ENCODE data around the gene MT4.
A peak's percentile ranks its signal among the peaks of the same experiment; 100 is the strongest.

MT4 gene

DNA sequence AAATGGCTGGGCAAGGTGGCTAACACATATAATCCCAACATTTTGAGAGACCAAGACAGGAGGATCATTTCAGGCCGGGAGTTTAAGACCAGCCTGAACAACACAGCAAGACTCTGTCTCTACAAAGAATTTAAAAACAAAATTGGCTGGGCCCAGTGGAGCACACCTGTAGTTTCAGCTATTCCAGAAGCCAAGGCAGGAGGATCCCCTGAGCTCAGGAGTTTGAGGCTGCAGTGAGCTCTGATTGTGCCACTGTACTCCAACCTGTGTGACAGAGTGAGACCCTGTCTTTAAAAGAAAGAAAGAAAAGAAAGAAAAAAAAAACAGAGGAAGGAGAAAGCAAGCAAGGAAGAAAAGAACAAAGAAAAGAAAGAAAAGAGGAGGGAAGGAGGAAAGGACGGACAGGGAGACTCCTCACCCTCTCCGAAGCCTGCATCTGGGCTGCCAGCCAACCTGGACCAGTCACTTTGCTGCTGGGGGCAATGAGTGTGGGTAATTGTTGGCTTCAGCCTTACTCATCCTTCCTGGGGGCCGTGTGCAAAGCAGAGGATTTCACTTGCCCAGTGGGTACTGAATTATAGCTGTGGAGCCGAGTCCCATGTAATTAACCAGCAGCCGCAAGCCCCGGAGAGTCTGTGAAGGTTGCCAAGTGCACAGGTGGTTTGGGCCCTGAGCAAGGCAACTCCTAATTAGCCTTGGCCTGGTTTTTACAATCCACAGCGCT, 6.7 kb upstream of the MT4 start:
- peak; percentile 66 for DNase-seq (ENCODE audit: low read depth)

DNA sequence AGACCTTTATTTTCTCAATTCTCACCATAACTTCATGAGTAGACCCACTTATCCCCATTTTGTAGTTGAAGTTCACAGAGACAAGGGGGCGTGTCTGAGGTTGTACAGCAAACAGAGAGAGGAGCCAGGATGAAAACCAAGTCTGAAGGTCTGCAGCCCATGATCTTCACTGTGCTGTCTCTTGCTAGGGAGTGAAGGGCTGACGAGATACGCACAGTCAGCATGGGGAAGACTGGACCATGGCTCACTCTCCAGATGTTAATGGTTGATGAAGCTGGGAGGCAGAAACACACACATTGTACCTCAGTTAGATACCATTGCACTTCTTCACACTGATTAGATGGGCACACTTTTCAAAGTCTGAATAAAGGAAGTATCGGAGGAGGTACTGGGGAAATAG, 5.8 kb upstream of the MT4 start:
- DNase-seq (ENCODE audit: low read depth): no peak

DNA sequence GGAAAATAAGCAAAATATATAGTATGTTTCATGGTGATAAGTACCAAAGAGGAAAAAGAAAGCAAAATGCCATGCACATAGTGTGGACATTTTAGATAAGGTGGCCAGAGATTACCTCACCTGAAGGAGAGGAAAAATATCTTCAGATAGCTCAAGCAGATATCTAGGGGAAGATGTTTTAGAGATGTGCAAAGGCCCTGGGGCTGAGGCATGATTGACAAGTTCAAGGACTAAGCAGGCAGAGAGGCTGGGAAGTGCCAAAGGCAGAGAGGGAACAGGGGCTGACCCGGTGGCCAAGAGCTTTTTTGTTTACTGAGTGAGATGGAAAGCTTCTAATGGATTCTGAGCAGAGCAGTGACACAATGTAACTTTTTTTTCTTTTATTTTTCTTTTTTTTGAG, 4.4 kb upstream of the MT4 start:
- no peak for DNase-seq (ENCODE audit: low read depth)

DNA sequence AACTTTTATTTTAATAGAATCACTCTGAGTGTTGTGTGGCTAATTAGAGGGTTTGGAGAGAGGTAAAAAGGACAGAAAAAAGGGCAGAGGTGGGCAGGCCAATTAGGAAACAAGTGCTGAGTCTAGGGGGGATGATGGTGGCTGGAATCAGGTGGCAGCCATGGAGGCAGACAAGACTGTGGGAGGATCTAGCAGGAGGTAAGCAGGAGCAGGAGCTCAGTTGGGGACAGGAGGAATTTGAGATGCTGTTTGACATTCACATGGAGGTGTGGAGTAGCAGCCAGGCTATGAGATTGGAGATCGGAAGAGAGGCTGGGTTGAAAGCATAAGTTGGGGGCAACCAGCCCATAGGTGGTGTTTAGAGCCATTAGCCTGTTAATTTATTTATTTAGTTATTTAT, 3.7 kb upstream of the MT4 start:
- no peak for DNase-seq (ENCODE audit: low read depth)

DNA sequence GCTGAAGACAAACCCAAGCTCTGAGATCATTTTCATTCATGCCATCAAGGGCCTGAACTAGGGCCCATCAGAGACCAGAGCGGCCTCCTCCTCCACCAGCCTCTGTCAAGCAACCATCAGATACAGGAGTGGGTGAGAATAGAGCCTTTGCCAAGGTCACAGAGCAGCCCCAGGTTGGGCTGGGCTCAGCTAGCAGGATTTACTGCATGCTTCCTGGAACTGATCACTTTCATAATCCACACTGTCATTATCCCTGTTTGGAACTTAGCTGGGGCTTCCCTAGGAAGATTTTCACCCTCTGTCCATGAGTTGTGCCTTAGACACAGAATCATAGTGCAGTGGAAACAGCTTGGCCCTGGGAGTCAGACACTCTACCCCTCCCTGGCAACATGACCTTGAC, 5.1 kb downstream of the MT4 start:
- DNase-seq (ENCODE audit: low read depth): no peak

DNA sequence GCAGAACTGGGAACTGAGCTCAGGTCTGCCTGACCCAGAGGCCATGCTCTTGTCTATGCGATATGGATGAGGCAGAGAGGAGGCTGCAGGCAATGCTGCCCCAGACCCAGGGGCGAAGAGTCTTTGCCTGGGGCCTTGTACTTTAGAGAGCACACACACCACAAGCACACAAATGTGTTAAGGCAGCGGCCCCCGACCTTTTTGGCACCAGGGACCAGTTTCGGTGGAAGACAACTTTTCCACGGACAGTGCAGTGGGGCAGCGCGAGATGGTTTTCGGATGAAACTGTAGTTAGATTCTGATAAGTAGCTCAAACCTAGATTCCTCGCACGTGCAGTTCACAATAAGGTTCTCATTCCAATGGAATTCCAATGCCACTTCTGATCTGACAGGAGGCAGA, 6.7 kb downstream of the MT4 start:
- DNase-seq (ENCODE audit: low read depth): no peak

DNA sequence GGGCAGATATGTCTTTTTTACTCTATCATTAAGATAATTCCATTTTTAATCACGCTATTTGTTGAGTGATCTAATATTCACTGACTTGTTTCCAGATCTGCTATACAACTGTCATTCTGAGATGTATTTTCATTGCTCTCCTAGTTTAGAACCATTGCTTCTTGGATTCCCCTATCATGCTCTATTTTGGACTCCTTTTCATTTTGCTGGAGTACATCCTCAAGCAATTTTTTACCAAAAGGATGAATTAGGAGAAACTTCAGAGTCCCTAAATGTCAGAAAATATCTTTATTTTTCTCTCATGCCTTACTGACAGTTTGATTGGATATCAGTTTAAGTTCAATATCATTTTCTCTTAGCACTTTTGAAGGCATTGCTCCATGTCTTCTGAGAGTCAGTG, 9.8 kb downstream of the MT4 start:
- no peak for DNase-seq (ENCODE audit: low read depth)

DNA sequence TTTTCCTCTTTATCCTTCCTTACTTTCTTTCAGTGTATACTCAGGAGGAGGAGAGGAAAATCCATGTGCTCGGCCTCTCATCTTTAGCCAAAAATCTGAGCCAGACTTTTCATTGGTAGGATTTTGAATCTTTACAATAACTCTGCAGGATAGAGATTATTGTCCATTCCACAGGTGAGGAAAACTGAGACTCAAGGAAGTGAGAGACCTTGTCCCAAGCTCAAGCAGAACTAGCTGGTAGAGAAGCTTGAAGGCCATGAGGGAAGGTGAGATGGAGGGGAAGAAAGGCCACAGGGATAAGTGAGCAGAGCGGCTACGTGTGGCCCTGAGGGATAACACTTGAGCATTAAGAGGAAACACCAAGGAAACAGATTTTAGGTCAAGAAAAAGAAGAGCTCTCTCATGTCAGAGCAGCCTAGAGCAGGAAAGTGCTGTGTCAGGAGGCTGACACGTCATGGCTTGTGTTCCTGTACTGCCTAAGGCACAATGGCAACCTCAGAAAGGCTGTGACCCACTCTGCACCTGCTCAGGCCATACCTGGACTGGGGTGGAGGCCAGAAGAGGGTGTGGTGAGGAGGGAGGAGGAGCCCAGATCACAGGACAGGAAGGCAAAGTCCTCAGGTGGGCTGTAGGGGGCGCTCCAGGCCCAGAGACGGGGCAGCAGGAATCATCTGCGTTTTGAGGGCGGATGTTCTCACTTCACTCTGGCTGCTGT, 11.9 kb downstream of the MT4 start:
- DNase-seq (ENCODE audit: low read depth): peak; percentile 65

DNA sequence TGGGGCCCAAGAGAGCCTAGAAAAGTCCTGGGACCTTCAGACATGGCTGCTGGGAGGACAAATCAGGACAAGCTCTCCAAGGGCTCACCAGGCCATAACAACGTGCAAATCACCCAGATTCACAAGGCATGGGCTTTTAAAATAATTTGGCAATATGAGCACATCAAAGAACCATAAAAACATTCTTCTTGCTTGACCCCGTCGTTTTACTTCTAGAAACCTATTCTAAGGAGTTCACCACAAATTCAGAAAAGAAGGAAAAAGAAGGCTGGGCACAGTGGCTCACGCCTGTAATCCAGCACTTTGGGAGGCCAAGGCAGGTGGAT, 12.4 kb downstream of the MT4 start:
- no peak for DNase-seq (ENCODE audit: low read depth)

DNA sequence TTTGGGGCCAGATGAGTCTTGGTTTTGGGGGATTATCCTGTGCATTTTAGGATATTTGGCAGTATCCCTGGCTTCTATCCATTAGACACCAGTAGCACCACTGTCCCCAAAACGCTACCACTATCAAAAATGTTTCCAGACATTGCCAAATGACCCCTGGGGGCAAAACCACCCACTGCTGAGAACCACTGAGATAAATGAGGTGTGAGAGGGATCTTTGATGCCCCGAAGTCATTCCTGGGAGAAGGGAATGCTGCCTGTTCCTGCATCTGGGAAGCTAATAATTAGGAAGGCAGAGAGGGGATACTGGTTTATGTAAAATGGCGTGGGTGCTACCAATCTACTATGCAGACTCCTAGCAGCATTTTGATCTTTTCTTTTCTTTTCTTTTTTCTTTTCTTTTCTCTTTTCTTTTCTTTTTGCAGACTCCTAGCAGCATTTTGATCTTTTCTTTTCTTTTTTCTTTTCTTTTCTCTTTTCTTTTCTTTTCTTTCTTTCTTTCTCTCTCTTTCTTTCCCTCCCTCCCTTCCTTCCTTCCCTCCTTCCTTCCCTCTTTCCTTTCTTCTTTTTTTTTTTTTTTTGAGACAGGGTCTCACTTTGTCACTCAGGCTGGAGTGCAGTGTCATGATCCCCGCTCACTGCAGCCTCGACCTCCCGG, 15.6 kb downstream of the MT4 start:
- no peak for DNase-seq (ENCODE audit: low read depth)

DNA sequence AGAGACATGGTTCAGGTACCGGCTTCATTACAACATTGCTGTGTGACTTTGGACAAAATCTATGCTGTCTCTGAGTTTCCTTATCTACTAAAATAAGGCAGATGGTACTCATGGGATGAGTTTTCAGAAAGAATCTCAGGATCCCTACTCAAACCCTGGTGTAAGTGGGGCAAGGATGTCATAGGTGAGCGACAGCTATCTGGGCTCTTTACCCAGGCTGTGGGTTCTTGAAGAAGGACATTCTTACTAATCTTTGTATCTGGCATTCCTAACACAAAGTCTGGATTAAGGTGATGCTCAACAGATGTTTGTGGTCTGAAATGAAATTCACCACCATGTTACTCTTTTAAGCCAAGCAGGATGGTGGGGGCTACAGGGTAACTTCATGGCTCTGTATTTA, 18.0 kb downstream of the MT4 start:
- peak; percentile 94 for DNase-seq (ENCODE audit: low read depth)

DNA sequence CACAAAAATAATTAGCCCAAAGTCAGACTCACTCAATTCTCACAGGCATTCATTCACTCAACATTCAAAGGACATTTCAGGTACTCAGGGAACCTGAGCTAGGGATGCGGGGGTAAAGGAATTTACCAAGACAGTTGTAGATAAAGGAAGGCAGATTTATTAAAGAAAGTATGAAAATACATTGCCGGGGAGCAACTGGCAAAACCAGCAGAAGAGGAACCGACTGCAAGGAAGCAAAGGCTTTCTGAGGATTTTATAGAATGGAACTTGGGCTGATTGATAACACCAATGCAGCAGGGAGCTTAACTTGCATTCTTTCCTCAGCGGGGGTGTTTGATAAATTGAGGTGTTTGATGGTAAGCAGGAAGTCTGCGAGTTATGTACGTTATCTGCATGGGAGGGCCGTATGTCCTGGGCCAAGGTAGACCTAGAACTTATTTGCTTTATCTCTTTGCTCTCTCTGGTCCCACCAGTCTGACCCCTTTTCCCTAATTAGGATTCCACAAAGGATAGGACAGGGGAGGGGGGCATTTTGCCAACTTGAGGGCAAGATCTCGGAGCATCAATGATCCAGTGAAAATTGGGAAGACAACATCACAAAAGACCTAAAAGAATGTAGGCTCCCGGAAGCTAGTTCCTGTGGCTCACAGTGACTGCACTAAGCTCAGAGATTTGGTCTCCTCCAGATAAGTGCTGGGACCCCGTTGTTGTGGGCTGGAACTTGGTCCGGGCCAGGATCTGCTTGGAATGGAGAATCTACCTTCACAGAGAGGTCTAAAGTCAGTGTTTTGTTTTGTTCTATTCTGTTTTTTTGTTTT, 18.7 kb downstream of the MT4 start:
- DNase-seq (ENCODE audit: low read depth): peak; percentile 91

DNA sequence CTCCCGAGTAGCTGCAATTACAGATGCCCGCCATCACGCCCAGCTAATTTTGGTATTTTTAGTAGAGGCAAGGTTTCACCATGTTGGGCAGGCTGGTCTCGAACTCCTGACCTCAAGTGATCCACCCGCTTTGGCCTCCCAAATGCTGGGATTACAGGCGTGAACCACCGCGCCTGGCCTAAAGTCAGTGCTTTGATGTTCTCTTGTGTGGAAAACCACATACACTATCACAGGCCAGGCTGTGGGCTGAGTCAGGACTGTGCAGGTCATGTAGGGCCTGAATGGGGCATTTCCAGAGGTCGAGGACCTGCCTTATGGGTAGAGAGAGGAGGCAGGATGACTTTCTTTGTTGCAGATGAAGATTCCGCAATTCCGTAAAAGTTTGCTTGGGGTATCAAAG, 19.4 kb downstream of the MT4 start:
- DNase-seq (ENCODE audit: low read depth): peak; percentile 55

DNA sequence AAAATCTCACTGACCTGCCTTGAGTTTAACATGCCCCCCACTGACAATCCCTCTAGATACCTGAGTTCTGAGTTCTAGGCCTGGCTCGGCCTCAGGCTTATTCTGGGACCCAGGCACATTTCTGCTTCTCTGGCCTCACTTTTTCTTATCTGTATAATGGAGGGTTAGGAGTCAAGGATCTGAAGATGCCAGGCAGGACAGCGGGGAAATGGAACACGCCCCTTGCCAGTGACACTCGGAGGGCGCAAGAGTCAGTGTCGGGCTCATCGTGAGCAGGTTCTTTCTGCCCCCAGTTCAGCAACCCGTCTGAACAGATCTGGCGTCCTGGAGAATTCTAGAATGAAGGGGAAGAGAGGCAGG, 23.9 kb downstream of the MT4 start:
- no peak for DNase-seq (ENCODE audit: low read depth)

DNA sequence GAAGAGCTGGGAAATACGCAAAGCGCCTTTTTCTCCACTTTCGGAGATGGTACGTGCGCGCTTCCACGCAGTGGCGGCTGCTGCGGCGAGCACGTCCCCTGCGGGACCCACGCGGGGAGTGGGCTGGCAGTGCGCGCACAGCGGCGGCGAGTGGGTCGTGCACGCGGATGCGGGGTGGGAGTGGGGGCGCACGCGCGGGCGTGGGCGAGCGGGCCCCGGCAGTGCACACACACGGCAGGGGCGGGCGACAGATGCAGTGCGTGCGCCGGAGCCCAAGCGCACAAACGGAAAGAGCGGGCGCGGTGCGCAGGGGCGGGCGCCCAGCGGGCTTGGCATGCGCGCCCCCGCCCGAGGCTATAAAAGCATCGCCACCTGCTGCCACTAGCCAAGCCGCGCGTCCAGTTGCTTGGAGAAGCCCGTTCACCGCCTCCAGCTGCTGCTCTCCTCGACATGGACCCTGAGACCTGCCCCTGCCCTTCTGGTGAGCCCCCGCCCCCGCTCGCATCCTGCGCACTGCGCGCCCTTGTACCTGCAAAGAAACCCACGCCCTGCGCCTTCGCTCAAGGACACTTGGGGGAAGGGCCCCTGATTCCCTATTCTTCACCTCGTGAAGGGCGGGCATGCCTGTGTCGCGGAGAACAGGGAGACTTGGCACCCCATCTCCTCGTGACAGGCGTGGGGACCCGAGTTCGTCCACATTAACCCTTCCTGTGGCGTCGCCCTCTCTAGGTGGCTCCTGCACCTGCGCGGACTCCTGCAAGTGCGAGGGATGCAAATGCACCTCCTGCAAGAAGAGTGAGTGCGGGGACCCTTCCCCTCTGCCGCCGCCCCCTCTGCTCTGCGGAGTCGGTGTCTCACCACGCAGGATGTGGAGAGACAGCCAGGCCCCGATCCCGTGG, 24.5 kb downstream of the MT4 start, which contains the start of gene MT3:
TSS of gene MT3 (plus strand) at position 388 of the 899 bp plus-strand sequence. CDS start at position 451, 63 bp downstream.
- no peak for DNase-seq (ENCODE audit: low read depth)

DNA sequence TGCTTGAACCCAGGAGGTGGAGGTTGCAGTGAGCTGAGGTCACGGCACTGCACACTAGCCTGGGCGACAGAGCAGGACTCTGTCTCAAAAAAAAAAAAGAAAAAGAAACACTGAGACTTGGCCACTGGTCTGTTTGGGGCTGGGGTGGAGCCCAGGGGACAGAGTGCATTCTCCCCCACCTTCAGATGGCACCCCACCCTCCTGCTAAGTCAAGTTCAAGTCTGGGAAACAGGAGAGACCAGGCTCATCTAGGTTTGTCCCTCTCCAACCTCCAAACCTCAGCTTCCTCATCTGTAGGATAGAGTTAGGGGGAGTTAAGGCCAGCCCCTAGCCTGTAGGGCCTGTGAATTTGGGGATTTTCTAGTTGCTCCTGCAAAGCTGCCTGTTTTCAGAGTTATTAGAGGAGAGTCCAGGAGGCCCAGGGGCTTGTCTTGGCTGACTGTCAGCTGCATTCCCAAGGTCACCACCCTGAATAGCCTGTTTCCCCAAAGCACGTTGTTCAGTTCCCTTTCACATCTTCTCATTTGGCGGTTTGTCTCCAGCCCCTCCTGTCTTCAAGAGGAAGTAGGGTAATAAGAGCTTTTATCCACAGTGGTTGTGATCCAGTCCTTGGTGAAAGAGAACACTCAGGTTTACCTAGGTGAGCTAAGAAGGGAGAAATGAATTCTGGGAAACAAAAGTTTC, 26.6 kb downstream of the MT4 start:
- peak; percentile 24 for DNase-seq (ENCODE audit: low read depth)

DNA sequence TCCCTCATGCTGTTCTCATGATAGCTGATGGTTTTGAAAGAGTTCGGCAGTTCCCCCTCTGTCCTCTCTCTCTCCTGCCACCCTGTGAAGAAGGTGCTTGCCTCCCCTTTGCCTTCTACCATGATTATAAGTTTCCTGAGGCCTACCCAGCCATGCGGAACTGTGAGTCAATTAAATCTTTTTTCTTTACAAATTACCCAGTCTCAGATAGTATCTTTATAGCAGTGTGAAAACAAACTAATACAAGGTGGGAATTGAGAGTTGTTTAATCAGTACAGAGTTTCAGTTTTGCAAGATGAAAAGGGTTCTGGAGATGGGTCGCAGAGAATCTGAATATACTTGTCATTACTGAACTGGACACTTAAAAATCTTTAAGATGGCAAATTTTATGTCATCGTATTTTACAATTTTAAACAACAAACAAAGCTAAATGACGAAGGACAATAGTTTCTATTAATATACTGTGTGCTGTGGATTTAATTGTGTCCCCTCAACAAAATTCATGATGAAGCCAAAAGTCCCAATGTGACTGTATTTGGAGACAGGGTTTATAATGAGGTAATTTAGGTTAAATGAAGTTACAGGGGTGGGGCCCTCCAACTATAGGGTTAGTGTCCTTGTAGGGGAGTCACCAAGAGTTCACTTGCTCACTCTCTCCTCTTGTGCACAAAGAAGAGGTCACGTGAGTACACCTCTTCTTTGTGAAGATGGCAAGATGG, 28.9 kb downstream of the MT4 start:
- no peak for DNase-seq (ENCODE audit: low read depth)

DNA sequence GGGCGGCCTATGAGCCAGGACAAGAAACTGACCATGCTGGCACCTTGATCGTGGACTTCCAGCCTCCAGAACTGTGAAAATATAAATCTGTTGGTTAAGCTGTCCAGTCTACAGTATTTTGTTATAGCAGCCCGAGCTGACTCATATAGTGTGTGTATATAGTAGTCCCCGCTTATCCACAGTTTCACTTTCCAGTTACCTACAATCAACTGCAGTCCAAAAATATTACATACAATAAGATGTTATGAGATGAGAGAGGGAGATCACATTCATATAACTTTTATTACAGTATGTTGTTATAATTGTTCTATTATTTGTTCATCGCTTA, 29.4 kb downstream of the MT4 start:
- no peak for DNase-seq (ENCODE audit: low read depth)

DNA sequence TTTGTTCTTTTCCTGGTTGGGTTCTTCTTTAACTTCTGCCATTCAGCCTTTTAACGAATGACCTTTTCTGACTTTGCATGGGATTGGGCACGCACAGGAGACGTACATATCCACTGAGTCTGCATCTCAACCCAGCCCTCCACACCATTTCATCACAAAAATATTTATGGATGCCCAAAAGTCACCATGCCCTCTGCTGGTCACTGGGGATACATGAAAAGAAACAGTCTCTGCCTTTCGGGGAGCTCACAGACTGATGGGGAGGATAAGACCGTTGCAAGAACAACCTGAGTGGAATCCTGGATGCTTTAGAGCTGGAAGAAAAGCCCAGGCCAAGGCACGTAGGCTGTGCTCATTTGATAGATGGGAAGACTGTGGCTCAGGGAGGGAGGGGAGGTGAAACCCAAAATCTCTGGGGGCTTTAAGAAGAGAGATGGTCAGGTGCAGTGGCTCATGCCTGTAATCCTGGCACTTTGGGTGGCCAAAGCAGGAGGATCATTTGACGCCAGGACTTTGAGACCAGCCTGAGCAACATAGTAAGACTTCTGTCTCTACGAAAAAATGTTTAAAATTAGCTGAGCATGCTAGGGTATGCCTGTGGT, 35.6 kb downstream of the MT4 start:
- peak; percentile 63 for DNase-seq (ENCODE audit: low read depth)

DNA sequence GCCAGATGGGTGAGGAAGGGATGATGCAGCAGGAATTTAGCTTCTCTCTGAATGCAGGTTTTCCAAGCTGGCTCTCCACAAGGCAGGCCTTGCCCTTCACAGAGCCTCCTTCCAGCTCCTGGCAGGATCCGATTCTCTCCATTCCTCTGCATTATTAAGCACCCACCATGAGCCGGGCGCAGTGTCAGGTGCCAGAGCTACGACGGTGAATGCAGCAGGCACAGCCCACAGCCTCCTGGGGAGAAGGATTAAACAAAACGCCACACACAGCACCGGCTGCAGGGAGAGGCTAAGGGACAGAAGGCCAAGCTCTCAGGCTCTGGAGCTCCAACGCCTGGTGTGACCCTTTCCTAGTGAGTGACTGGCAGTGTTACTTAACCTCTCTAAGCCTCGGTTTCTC, 36.5 kb downstream of the MT4 start:
- DNase-seq (ENCODE audit: low read depth): no peak
